IMR-90 (cell line): ENCODE measurements around the gene HNRNPU. TPM values are rescaled to one million over a fixed set of nuclear protein-coding genes. Genes with fewer than 3 reads are reported as not detected.
A peak's percentile ranks its signal among the peaks of the same experiment; 100 is the strongest.

ENCODE experiments used
- ATAC-seq: fragments of 200-7000 bp; cut with Tn5 transposase; 2 replicates; pipeline ENCODE4 v1.9.1; 2020; ENCODE audit warnings: low read depth, mild to moderate bottlenecking, moderate library complexity
- BruUV-seq: library from RNA; stranded (reverse); fragments of 400-500 nt; replicated peaks from 2 replicates; lab custom pipeline; 2021; lab: Mats Ljungman, UMichigan
- CTCF ChIA-PET: fragments of 300-600 bp; formaldehyde crosslinking; extraction: SDS; loops from one replicate; lab custom pipeline; 2021; ENCODE audit warnings: antibody characterized with exemption; lab: Yijun Ruan, JAX
- POLR2A ChIA-PET: fragments of 300-600 bp; sonication (Branson Sonifier 250); formaldehyde crosslinking; loops from one replicate; lab custom pipeline; 2022; ENCODE audit warnings: antibody characterized with exemption; ENCODE audit not compliant: unreplicated experiment; lab: Charles Lee
- DNase-seq: peaks from one replicate; pipeline ENCODE4 v3.0.0; 2013
- H2AFZ ChIP-seq: replicated peaks from 2 replicates; pipeline ENCODE3; 2013; ENCODE audit warnings: low read length, mild to moderate bottlenecking; ENCODE audit not compliant: poor library complexity
- H2AK5ac ChIP-seq: 2 replicates; pipeline ENCODE4 v1.6.1; 2013; ENCODE audit warnings: low read depth, low read length, inconsistent platforms
- H2AK9ac ChIP-seq: replicated peaks from 2 replicates; pipeline ENCODE3; 2013; ENCODE audit warnings: mild to moderate bottlenecking, low read depth, low read length, moderate library complexity; ENCODE audit not compliant: poor library complexity
- H2BK120ac ChIP-seq: 2 replicates; pipeline ENCODE4 v1.6.1; 2013; ENCODE audit warnings: low read depth, low read length, inconsistent platforms
- H2BK15ac ChIP-seq: 3 replicates; pipeline ENCODE4 v1.6.1; 2013; ENCODE audit warnings: low read depth, low read length, inconsistent platforms
- H2BK20ac ChIP-seq: 2 replicates; pipeline ENCODE4 v1.6.1; 2013; ENCODE audit warnings: low read depth, mild to moderate bottlenecking, inconsistent platforms, low read length, moderate library complexity
- H2BK5ac ChIP-seq: 2 replicates; pipeline ENCODE4 v1.6.1; 2013; ENCODE audit warnings: mild to moderate bottlenecking, low read depth, low read length, inconsistent platforms; ENCODE audit not compliant: poor library complexity, severe bottlenecking
- H3K14ac ChIP-seq: replicated peaks from 2 replicates; pipeline ENCODE4 v1.6.1; 2013; ENCODE audit warnings: low read depth, low read length, inconsistent platforms
- H3K18ac ChIP-seq: 2 replicates; pipeline ENCODE4 v1.6.1; 2013; ENCODE audit warnings: low read depth, low read length, control low read depth
- H3K23ac ChIP-seq: 2 replicates; pipeline ENCODE4 v1.6.1; 2013; ENCODE audit warnings: low read depth, low read length, inconsistent platforms
- H3K27ac ChIP-seq: 2 replicates; pipeline ENCODE4 v1.5.1; 2013; ENCODE audit warnings: mild to moderate bottlenecking, control low read depth, low read length; ENCODE audit not compliant: insufficient read depth
- H3K27me3 ChIP-seq: 2 replicates; pipeline ENCODE4 v1.6.1; 2013; ENCODE audit warnings: low read length; ENCODE audit not compliant: control insufficient read depth, insufficient read depth
- H3K36me3 ChIP-seq: 2 replicates; pipeline ENCODE4 v1.6.1; 2013; ENCODE audit warnings: low read length, mixed read lengths; ENCODE audit not compliant: control insufficient read depth, insufficient read depth
- H3K4ac ChIP-seq: 2 replicates; pipeline ENCODE4 v1.6.1; 2013; ENCODE audit warnings: low read depth, low read length, inconsistent platforms
- H3K4me1 ChIP-seq: 2 replicates; pipeline ENCODE4 v1.6.1; 2013; ENCODE audit warnings: low read length, mixed read lengths; ENCODE audit not compliant: control insufficient read depth, insufficient read depth
- H3K4me2 ChIP-seq: 2 replicates; pipeline ENCODE4 v1.6.1; 2013; ENCODE audit warnings: low read depth, mild to moderate bottlenecking, control low read depth, low read length, moderate library complexity
- H3K4me3 ChIP-seq: 2 replicates; pipeline ENCODE4 v1.5.1; 2013; ENCODE audit warnings: low read depth, mild to moderate bottlenecking, control low read depth, low read length, moderate library complexity; ENCODE audit not compliant: insufficient read depth
- H3K56ac ChIP-seq: 2 replicates; pipeline ENCODE4 v1.6.1; 2013; ENCODE audit warnings: low read length, inconsistent platforms; ENCODE audit not compliant: insufficient read depth; ENCODE audit errors: extremely low read depth
- H3K79me1 ChIP-seq, 2 experiments: 2 replicates each; pipeline ENCODE4 v1.6.1; 2013; ENCODE audit warnings: low read length in 2 of 2, inconsistent platforms in 1 of 2, low read depth in 1 of 2
- H3K9ac ChIP-seq: 2 replicates; pipeline ENCODE4 v1.6.1; 2013; ENCODE audit warnings: low read depth, low read length, control low read depth
- H3K9me1 ChIP-seq: 2 replicates; pipeline ENCODE4 v1.6.1; 2013; ENCODE audit warnings: low read length, inconsistent platforms; ENCODE audit not compliant: insufficient read depth
- H3K9me3 ChIP-seq: 2 replicates; pipeline ENCODE4 v1.6.1; 2013; ENCODE audit warnings: low read length; ENCODE audit not compliant: control insufficient read depth, insufficient read depth
- H4K20me1 ChIP-seq: 2 replicates; pipeline ENCODE4 v1.6.1; 2013; ENCODE audit warnings: low read length, inconsistent platforms; ENCODE audit not compliant: insufficient read depth
- H4K5ac ChIP-seq: 2 replicates; pipeline ENCODE4 v1.6.1; 2013; ENCODE audit warnings: mild to moderate bottlenecking, low read depth, low read length, control low read depth
- H4K8ac ChIP-seq, 2 experiments: 2 replicates each; pipeline ENCODE4 v1.6.1; 2013; ENCODE audit warnings: low read depth in 2 of 2, low read length in 2 of 2, control low read depth in 1 of 2, inconsistent platforms in 1 of 2
- H4K91ac ChIP-seq: 2 replicates; pipeline ENCODE4 v1.6.1; 2013; ENCODE audit warnings: low read depth, low read length, inconsistent platforms; ENCODE audit not compliant: insufficient read depth
- CHD1 ChIP-seq: IDR thresholded peaks from 2 replicates; pipeline ENCODE4 v1.6.1; 2012; ENCODE audit warnings: low read depth, low read length, improper control_type of control experiment
- RAD21 ChIP-seq: IDR thresholded peaks from 2 replicates; pipeline ENCODE4 v1.6.1; 2012; ENCODE audit warnings: low read length, improper control_type of control experiment
- RFX5 ChIP-seq: IDR thresholded peaks from 2 replicates; pipeline ENCODE4 v1.8.0; 2012; ENCODE audit warnings: low read depth, mild to moderate bottlenecking, low read length, moderate library complexity
- SMC3 ChIP-seq: fragments of 150-350 bp; IDR thresholded peaks from 2 replicates; pipeline ENCODE4 v1.6.1; 2016; ENCODE audit warnings: low read depth, mild to moderate bottlenecking, antibody characterized with exemption, low read length, moderate library complexity
- WGBS, 2 experiments: methylation state at CpG; one replicate each; pipeline versions ENCODE4 v1.1.5 to v1.1.7; 2013; ENCODE audit warnings: missing lambda C conversion rate in 2 of 2; ENCODE audit not compliant: insufficient read length in 1 of 2; ENCODE audit errors: extremely low coverage in 2 of 2; 5-methylcytosine and 5-hydroxymethylcytosine counted together
- dilution Hi-C: fragments of 300-500 bp; cut with HindIII; formaldehyde crosslinking; loops from one replicate; pipeline ENCODE4 v1.14.3; 2018; ENCODE audit warnings: low sequenced_read_pairs; ENCODE audit not compliant: unreplicated experiment
- in situ Hi-C: fragments of 300-500 bp; cut with MboI; formaldehyde crosslinking; loops from 3 replicates; pipeline ENCODE4 v1.14.3; 2019; ENCODE audit warnings: low sequenced_read_pairs, inconsistent platforms, mixed read lengths
- intact Hi-C: fragments of 100-400 bp; cut with micrococcal nuclease; formaldehyde crosslinking; loops from 2 replicates; pipeline ENCODE4 v1.10.0; 2022
- polyA plus RNA-seq, 3 experiments: library from polyadenylated mRNA; depleted of rRNA; stranded (reverse); fragments of >200 nt; gene quantifications; 2 replicates each; pipeline ENCODE4 v1.2.3, GENCODE V29; 2012; ENCODE audit warnings: low replicate concordance in 1 of 3
- total RNA-seq: library from RNA; depleted of rRNA; stranded (reverse); fragments of >200 nt; gene quantifications from 2 replicates; pipeline ENCODE4 v1.2.3, GENCODE V29; 2012
- TF ChIP-seq, protein P1 (sequence below): conservative IDR thresholded peaks from 2 replicates; pipeline ENCODE4 v1.5.1; 2012; ENCODE audit warnings: mild to moderate bottlenecking, low read depth, low read length, improper control_type of control experiment
- TF ChIP-seq, protein P2 (sequence below): fragments of 150-350 bp; IDR thresholded peaks from 2 replicates; pipeline ENCODE4 v1.6.1; 2016; ENCODE audit warnings: low read depth, mild to moderate bottlenecking, low read length, moderate library complexity, borderline replicate concordance

Gene HNRNPU
- total and polyA plus RNA-seq, 2 of the 4 experiments (the other 2 are of a cell fraction): 151 to 169 TPM

DNA sequence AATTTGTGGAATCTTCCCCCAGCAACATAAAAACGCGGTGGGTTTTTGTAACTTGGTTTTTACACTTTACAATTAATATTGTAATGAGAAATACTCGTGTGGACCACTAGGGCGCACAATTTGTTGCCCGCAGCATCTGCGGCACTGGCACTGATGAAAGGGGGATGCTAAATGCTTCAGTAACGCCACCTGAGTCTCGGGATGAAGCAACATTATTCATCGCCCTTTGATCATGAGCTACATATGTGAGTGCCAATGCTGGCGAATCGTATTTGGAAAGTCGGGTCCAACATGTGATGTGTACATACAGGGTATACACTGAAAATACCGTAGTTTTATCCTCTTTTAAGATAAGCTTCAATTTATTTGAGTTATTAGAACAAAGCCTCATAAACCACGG is 63.1 kb downstream of the HNRNPU start:
- Histone ChIP-seq H4K8ac (no peak overlapping the region), H4K91ac (no peak overlapping the region), H3K27me3 (no peaks in the 10 kb centered on the region), H2AK5ac (no peak overlapping the region), H2BK15ac (no peak overlapping the region), H3K23ac (no peak overlapping the region), H3K56ac (no peak overlapping the region), H2BK5ac (no peak overlapping the region), H2BK20ac (no peak overlapping the region), H3K9me1 (no peaks in the 10 kb centered on the region), H2AFZ (peak overlapping the region; percentile 39), H2BK120ac (no peak overlapping the region), H3K4me3 (no peak overlapping the region), H4K5ac (no peak overlapping the region), H4K20me1 (no peaks in the 10 kb centered on the region), H3K9me3 (no peaks in the 10 kb centered on the region), H3K4ac (no peak overlapping the region), H2AK9ac (no peak overlapping the region), H3K4me1 (no peaks in the 10 kb centered on the region), H3K14ac (no peak overlapping the region), H3K79me1 (no peaks in the 10 kb centered on the region), H3K27ac (no peak overlapping the region), H3K9ac (no peak overlapping the region), H3K36me3 (no peaks in the 10 kb centered on the region), H3K18ac (no peak overlapping the region), H3K4me2 (no peak overlapping the region)
- in situ Hi-C loops: no loop called here
- dilution Hi-C loops: no loop called here
- ChIA-PET CTCF (interaction anchor here (0.6 to 1.3 kb wide), 7 partner anchors 16 to 245 kb away, joined by 3 to 5 read pairs (median 3); no protein-coding TSS in a partner anchor), POLR2A (no interaction called here)
- DNase-seq (peak; percentile 13), ATAC-seq (peak; percentile 54)
- TF ChIP-seq, protein P1, sequence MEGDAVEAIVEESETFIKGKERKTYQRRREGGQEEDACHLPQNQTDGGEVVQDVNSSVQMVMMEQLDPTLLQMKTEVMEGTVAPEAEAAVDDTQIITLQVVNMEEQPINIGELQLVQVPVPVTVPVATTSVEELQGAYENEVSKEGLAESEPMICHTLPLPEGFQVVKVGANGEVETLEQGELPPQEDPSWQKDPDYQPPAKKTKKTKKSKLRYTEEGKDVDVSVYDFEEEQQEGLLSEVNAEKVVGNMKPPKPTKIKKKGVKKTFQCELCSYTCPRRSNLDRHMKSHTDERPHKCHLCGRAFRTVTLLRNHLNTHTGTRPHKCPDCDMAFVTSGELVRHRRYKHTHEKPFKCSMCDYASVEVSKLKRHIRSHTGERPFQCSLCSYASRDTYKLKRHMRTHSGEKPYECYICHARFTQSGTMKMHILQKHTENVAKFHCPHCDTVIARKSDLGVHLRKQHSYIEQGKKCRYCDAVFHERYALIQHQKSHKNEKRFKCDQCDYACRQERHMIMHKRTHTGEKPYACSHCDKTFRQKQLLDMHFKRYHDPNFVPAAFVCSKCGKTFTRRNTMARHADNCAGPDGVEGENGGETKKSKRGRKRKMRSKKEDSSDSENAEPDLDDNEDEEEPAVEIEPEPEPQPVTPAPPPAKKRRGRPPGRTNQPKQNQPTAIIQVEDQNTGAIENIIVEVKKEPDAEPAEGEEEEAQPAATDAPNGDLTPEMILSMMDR: peak; percentile 60
- TF ChIP-seq RAD21: peak; percentile 62
- TF ChIP-seq CHD1: no peak
- TF ChIP-seq, protein P2, sequence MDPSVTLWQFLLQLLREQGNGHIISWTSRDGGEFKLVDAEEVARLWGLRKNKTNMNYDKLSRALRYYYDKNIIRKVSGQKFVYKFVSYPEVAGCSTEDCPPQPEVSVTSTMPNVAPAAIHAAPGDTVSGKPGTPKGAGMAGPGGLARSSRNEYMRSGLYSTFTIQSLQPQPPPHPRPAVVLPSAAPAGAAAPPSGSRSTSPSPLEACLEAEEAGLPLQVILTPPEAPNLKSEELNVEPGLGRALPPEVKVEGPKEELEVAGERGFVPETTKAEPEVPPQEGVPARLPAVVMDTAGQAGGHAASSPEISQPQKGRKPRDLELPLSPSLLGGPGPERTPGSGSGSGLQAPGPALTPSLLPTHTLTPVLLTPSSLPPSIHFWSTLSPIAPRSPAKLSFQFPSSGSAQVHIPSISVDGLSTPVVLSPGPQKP: no peak
- peak; percentile 37; the same call in 1 of the 2 replicates for TF ChIP-seq SMC3
- TF ChIP-seq RFX5: no peak
- no CpG with 5 or more reads among the region's 14 CpGs for WGBS, 2 experiments
- no TSS peak for BruUV-seq
- intact Hi-C loops: loop anchor here (1.0 kb wide), 2 partner anchors 61 to 241 kb away; no protein-coding TSS in a partner anchor
